CD8-positive, alpha-beta memory T cell (primary cell): ENCODE data around the gene IFIT5. TPM values are rescaled to one million over a fixed set of nuclear protein-coding genes. Genes with fewer than 3 reads are reported as not detected.
A peak's percentile ranks its signal among the peaks of the same experiment; 100 is the strongest.
"Not testable (repeated sequence)": the region's sequence is repeated elsewhere in the genome, so short reads cannot be mapped to it uniquely, and the experiment has no call there.

Experiments used
- CTCF ChIA-PET: fragments of 350-600 bp; sonication (Branson Sonifier 250); formaldehyde crosslinking; loops from one replicate; lab custom pipeline; 2021; ENCODE audit warnings: antibody characterized with exemption; lab: Charles Lee
- POLR2A ChIA-PET: fragments of 350-600 bp; sonication (Branson Sonifier 250); formaldehyde crosslinking; loops from one replicate; lab custom pipeline; 2021; ENCODE audit warnings: antibody characterized with exemption; lab: Charles Lee
- DNase-seq, 5 donors: peaks; one replicate each; pipeline versions ENCODE4 v3.0.0 to v3.0.0-alpha.2; 2020 to 2022; ENCODE audit warnings: mixed read lengths in 1 of 5
- H3K27ac ChIP-seq: one replicate; pipeline ENCODE4 v1.7.0; 2013; ENCODE audit warnings: low read depth, mild to moderate bottlenecking, low read length, moderate library complexity
- H3K27me3 ChIP-seq: 2 replicates; pipeline ENCODE4 v1.7.0; 2013; ENCODE audit warnings: low read length, mild to moderate bottlenecking; ENCODE audit not compliant: insufficient read depth, poor library complexity, severe bottlenecking
- H3K36me3 ChIP-seq: 2 replicates; pipeline ENCODE4 v1.7.0; 2013; ENCODE audit warnings: mild to moderate bottlenecking, low read length, moderate library complexity; ENCODE audit not compliant: insufficient read depth
- H3K4me1 ChIP-seq: 2 replicates; pipeline ENCODE4 v1.7.0; 2013; ENCODE audit warnings: mild to moderate bottlenecking, low read length, moderate library complexity; ENCODE audit not compliant: insufficient read depth
- H3K4me3 ChIP-seq: 2 replicates; pipeline ENCODE4 v1.7.0; 2013; ENCODE audit warnings: mild to moderate bottlenecking, low read length
- H3K9me3 ChIP-seq: 2 replicates; pipeline ENCODE4 v1.7.0; 2013; ENCODE audit warnings: mild to moderate bottlenecking, low read length
- H3K27ac Mint-ChIP-seq, 8 donors: one replicate each; pipeline ENCODE4 v1.8.0; 2020 to 2021; ENCODE audit warnings: mixed read lengths in 8 of 8, mild to moderate bottlenecking in 6 of 8, inconsistent platforms in 3 of 8, moderate library complexity in 3 of 8
- H3K27me3 Mint-ChIP-seq, 2 donors: one replicate each; pipeline ENCODE4 v1.8.0; 2020 to 2021; ENCODE audit warnings: mixed read lengths in 2 of 2, mild to moderate bottlenecking in 1 of 2, moderate library complexity in 1 of 2
- H3K36me3 Mint-ChIP-seq, 3 donors: one replicate each; pipeline ENCODE4 v1.8.0; 2020 to 2021; ENCODE audit warnings: mixed read lengths in 3 of 3, inconsistent platforms in 1 of 3, mild to moderate bottlenecking in 1 of 3
- H3K4me1 Mint-ChIP-seq, 3 donors: one replicate each; pipeline ENCODE4 v1.8.0; 2020 to 2021; ENCODE audit warnings: mixed read lengths in 3 of 3, inconsistent platforms in 1 of 3, mild to moderate bottlenecking in 1 of 3
- H3K4me3 Mint-ChIP-seq, 7 donors: one replicate each; pipeline ENCODE4 v1.8.0; 2020 to 2021; ENCODE audit warnings: mixed read lengths in 7 of 7, mild to moderate bottlenecking in 6 of 7, moderate library complexity in 4 of 7, inconsistent platforms in 2 of 7
- H3K9me3 Mint-ChIP-seq, 5 donors: one replicate each; pipeline ENCODE4 v1.8.0; 2020 to 2022; ENCODE audit warnings: mixed read lengths in 5 of 5, mild to moderate bottlenecking in 3 of 5, moderate library complexity in 2 of 5, inconsistent platforms in 1 of 5
- polyA plus RNA-seq: library from polyadenylated mRNA; unstranded; fragments of 300-500 nt; fragmentation: Illumina TruSeq; gene quantifications from one replicate; pipeline ENCODE4 v1.2.3, GENCODE V29; 2021
- total RNA-seq, 2 experiments: library from RNA; stranded (reverse); gene quantifications; one replicate each; pipeline ENCODE4 v1.2.3, GENCODE V29; 2021

The IFIT5 gene
- total and polyA plus RNA-seq, 3 experiments from 2014 or later: 6.2 to 7.9 (median 6.5) TPM

DNA sequence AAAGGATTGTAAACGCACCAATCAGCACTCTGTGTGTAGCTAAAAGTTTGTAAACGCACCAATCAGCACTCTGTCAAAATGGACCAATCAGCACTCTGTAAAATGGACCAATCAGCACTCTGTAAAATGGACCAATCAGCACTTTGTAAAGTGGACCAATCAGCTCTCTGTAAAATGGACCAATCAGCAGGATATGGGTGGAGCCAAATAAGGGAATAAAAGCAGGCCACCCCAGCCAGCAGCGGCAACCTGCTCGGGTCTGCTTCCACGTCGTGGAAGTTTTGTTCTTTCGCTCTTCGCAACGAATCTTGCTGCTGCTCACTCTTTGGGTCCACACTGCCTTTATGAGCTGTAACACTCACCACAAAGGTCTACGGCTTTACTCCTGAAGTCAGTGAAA, 2.1 kb upstream of the IFIT5 start:
- H3K4me3 Mint-ChIP-seq: peak overlapping the region; percentile 9 to 69 (median 54)
- H3K27ac Mint-ChIP-seq: peak overlapping the region; percentile 34 to 89 (median 76)
- H3K36me3 ChIP-seq, H3K27ac ChIP-seq, POLR2A ChIA-PET, H3K9me3 Mint-ChIP-seq, H3K27me3 Mint-ChIP-seq, H3K9me3 ChIP-seq, H3K27me3 ChIP-seq: not testable (repeated sequence)
- peaks cover 0 to 15% (median 3%) of the 10 kb centered on the region in 3 donors for H3K36me3 Mint-ChIP-seq
- H3K4me1 Mint-ChIP-seq: peaks cover 37 to 56% (median 52%) of the 10 kb centered on the region in 3 donors
- CTCF ChIA-PET: interaction anchor here (1.1 kb wide), 1 partner anchor 9 kb away, joined by 4 read pairs; no protein-coding TSS in a partner anchor
- Histone ChIP-seq H3K4me1 (peaks cover 26% of the 10 kb centered on the region), H3K4me3 (peak overlapping the region; percentile 14)
- DNase-seq: peak in 3 of 5 donors; percentile 38 to 54 (median 54)

DNA sequence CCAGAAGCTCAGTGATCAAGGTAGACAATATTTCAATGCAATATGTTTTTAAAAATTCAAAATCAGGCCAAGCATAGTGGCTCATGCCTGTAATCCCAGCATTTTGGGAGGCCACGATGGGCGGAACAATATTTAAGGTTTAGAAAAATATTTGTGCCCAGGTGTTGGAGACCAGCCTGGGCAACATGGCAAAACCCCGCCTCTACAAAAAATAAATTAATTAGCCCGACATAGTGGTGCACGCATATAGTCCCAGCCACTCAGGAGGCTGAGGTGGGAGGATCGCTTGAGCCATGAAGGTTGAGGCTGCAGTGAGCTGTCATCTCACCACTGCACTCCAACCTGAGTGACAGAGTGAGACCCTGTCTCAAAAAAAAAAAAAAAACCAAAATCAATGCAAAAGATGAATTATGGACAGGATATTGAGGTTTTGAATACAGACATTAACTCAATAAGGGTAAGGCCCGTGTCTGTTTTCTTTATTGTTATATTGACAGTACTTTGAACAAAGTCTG, 913 bp upstream of the IFIT5 start:
- peaks cover 49 to 68% (median 63%) of the 10 kb centered on the region in 3 donors for H3K4me1 Mint-ChIP-seq
- CTCF ChIA-PET: interaction anchor here (1.0 to 1.2 kb wide), 3 partner anchors 12 to 163 kb away, joined by 3 to 4 read pairs (median 3); partner anchors contain the start of gene LIPA
- H3K36me3 Mint-ChIP-seq: peaks cover 0 to 25% (median 6%) of the 10 kb centered on the region in 3 donors

DNA sequence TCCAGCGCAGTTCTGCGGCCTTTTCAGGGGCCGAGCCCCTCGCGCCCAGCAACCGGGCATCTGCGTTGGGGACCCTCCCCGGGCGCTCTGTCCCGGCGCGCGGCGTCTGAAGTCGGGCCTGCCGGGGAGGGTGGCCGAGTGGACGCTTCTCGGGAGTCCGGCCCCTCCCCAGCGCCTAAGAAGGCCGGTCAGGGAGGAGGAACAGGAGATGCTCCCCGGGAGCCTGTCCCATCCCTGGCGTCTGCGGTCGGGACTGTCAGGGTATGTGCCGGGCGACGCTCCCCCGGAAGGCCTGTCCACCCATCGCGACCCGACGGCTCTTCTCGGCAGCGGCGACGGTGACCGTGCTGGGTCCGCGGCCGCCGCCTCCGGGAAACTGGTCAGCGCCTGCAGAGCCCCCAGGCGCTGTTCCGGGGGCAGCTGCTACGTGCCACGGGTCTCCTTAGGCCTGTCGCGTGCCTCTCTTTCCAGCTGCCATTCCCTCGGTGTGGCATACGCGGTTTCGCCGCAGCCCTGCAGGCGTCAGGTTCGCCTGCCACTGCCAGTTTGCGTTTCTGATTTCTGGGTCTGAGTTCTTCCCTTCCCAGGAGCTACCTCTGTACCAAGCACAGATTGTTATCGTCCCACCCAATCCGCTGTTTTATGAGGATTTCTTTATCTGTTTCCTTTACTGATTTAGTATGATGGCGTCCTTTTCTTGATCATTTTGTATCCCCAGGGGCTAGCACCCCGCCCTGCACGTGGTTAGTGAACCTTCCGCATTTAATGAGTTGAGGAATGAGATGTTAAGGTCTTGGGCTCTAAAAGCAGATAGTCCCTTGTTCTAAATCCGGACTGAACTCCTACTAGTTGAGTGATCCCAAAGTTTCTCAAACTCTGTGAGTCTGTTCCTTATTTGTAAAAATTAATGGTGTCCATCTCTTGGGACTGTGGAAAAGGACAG, 782 bp downstream of the IFIT5 start:
- Mint-ChIP-seq H3K4me1 (peaks cover 60 to 78% (median 77%) of the 10 kb centered on the region in 3 donors), H3K27me3 (no peaks in the 10 kb centered on the region), H3K9me3 (no peaks in the 10 kb centered on the region), H3K36me3 (peaks cover 0 to 29% (median 10%) of the 10 kb centered on the region in 3 donors), H3K27ac (peak overlapping the region; percentile 89 to 100 (median 98)), H3K4me3 (peak overlapping the region; percentile 92 to 97 (median 95))
- ChIA-PET CTCF (interaction anchor here (0.9 to 1.4 kb wide), 3 partner anchors 22 to 80 kb away, joined by 3 to 6 read pairs (median 3); partner anchors contain the start of gene IFIT1), POLR2A (interaction anchor here (0.8 to 1.6 kb wide), 6 partner anchors 23 to 1748 kb away, joined by 3 to 30 read pairs (median 6); partner anchors contain the start of genes IFIT1, IFIT2, KIF20B and LIPA)
- Histone ChIP-seq H3K9me3 (no peaks in the 10 kb centered on the region), H3K27me3 (no peaks in the 10 kb centered on the region), H3K27ac (peak overlapping the region; percentile 88), H3K36me3 (no peaks in the 10 kb centered on the region), H3K4me1 (peaks cover 42% of the 10 kb centered on the region), H3K4me3 (peak overlapping the region; percentile 88)
- DNase-seq: peak; percentile 34 to 65 (median 49)

More for the DNA sequence above, 913 bp upstream of the IFIT5 start:
- Histone ChIP-seq H3K4me3 (peak overlapping the region; percentile 88), H3K36me3 (no peaks in the 10 kb centered on the region), H3K9me3 (no peaks in the 10 kb centered on the region), H3K27me3 (no peaks in the 10 kb centered on the region), H3K27ac (no peak overlapping the region), H3K4me1 (peaks cover 30% of the 10 kb centered on the region)
- POLR2A ChIA-PET: interaction anchor here (1.0 to 1.4 kb wide), 5 partner anchors 81 to 1750 kb away, joined by 3 to 9 read pairs (median 4); partner anchors contain the start of genes IFIT2 and LIPA
- no peak for DNase-seq
- H3K9me3 Mint-ChIP-seq: no peaks in the 10 kb centered on the region
- H3K27ac Mint-ChIP-seq: peak overlapping the region; percentile 89 to 100 (median 98)
- no peaks in the 10 kb centered on the region for H3K27me3 Mint-ChIP-seq
- peak overlapping the region; percentile 92 to 97 (median 95) for H3K4me3 Mint-ChIP-seq

DNA sequence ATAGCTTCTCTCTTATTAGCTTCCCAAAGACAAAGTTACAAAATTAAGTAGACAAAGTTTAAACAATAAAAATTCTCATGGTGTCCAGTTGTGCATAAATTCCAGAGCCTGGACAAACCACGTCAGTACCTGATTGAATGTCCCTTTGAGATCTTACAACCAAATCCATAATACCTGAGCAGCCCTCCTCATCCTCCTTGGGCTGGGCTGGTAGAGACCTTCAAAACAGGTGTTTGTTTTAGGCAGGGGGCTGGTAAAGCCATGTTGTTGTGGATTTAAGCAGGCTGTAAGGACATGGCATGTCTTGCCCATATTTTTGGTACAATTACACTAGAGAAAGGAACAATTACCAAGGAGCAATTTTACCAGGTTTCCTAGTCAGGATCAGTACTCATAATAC, 2.1 kb downstream of the IFIT5 start:
- no peaks in the 10 kb centered on the region for H3K36me3 ChIP-seq
- H3K4me3 ChIP-seq: no peak overlapping the region
- H3K27me3 Mint-ChIP-seq: no peaks in the 10 kb centered on the region
- DNase-seq: no peak
- H3K4me1 ChIP-seq: peaks cover 42% of the 10 kb centered on the region
- CTCF ChIA-PET: no interaction called here
- H3K4me1 Mint-ChIP-seq: peaks cover 60 to 83% (median 81%) of the 10 kb centered on the region in 3 donors
- H3K4me3 Mint-ChIP-seq: peak overlapping the region; percentile 92 to 97 (median 95)
- no peaks in the 10 kb centered on the region for H3K27me3 ChIP-seq
- H3K27ac Mint-ChIP-seq: peak overlapping the region; percentile 68 to 100 (median 97)
- H3K9me3 Mint-ChIP-seq: no peaks in the 10 kb centered on the region
- POLR2A ChIA-PET: no interaction called here
- no peak overlapping the region for H3K27ac ChIP-seq
- H3K36me3 Mint-ChIP-seq: peaks cover 0 to 41% (median 13%) of the 10 kb centered on the region in 3 donors
- no peaks in the 10 kb centered on the region for H3K9me3 ChIP-seq

DNA sequence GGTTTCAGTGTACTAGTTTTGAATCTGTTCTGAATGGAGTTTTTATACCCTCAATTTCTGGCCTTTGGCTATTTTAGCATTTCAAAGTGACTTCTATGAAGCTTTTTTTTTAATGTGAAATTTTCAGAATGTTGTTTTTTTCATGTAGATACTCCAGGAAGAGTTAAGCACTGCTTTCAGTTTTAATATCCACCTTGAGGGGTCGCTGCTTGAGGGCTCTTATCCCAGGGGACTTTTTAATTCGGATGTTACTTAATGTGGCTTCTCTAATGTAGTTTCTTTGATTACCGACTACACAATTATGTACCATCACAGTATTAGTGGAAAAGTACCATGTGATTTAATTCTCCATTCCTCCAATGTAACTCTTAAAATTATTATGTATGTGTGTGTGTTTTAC, 5.2 kb downstream of the IFIT5 start:
- Histone ChIP-seq H3K27ac (no peak overlapping the region), H3K4me3 (no peak overlapping the region), H3K4me1 (peaks cover 29% of the 10 kb centered on the region), H3K9me3 (no peaks in the 10 kb centered on the region), H3K36me3 (no peaks in the 10 kb centered on the region), H3K27me3 (no peaks in the 10 kb centered on the region)
- CTCF ChIA-PET: interaction anchor here (1.3 to 1.8 kb wide), 2 partner anchors 50 to 118 kb away, joined by 3 to 6 read pairs; partner anchors contain the start of gene IFIT2
- peak overlapping the region in 7 of 8 donors; percentile 32 to 73 (median 60) for H3K27ac Mint-ChIP-seq
- H3K4me3 Mint-ChIP-seq: peak overlapping the region in 5 of 7 donors; percentile 13 to 63 (median 32)
- H3K9me3 Mint-ChIP-seq: no peaks in the 10 kb centered on the region
- H3K27me3 Mint-ChIP-seq: no peaks in the 10 kb centered on the region
- H3K36me3 Mint-ChIP-seq: peaks cover 0 to 45% (median 15%) of the 10 kb centered on the region in 3 donors
- POLR2A ChIA-PET: no interaction called here
- DNase-seq: peak in 1 of 5 donors; percentile 21
- peaks cover 47 to 69% (median 62%) of the 10 kb centered on the region in 3 donors for H3K4me1 Mint-ChIP-seq

DNA sequence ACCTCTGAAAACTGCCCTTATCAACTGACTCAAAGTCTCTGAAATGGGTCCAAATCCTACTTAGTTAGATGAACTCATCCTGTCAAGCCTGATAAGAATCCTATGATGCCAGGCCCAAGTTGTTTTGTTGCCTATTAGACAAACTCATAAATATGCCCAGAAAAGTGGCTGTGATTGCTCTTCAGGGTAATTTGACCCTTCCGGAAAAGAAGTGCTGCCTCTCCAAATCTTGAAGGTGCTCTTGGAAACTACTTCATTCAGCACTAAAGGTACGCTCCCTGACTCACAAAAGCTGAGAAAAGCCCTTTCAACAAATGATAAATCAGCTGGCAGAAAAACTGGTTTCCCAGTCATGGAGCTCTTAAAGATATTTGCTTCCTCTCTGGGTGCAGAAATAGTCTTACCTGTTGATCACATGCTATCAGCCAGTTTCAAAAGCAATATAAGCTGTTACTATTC, 6.7 kb downstream of the IFIT5 start:
- H3K27me3 Mint-ChIP-seq: no peaks in the 10 kb centered on the region
- ChIA-PET CTCF (no interaction called here), POLR2A (no interaction called here)
- Histone ChIP-seq H3K4me1 (peaks cover 22% of the 10 kb centered on the region), H3K36me3 (no peaks in the 10 kb centered on the region), H3K27me3 (no peaks in the 10 kb centered on the region), H3K27ac (no peak overlapping the region), H3K9me3 (no peaks in the 10 kb centered on the region), H3K4me3 (no peak overlapping the region)
- peaks cover 0 to 39% (median 15%) of the 10 kb centered on the region in 3 donors for H3K36me3 Mint-ChIP-seq
- DNase-seq: no peak
- H3K27ac Mint-ChIP-seq: peak overlapping the region in 5 of 8 donors; percentile 28 to 61 (median 37)
- H3K4me1 Mint-ChIP-seq: peaks cover 39 to 59% (median 52%) of the 10 kb centered on the region in 3 donors
- peak overlapping the region in 1 of 7 donors; percentile 31 for H3K4me3 Mint-ChIP-seq
- H3K9me3 Mint-ChIP-seq: no peaks in the 10 kb centered on the region

DNA sequence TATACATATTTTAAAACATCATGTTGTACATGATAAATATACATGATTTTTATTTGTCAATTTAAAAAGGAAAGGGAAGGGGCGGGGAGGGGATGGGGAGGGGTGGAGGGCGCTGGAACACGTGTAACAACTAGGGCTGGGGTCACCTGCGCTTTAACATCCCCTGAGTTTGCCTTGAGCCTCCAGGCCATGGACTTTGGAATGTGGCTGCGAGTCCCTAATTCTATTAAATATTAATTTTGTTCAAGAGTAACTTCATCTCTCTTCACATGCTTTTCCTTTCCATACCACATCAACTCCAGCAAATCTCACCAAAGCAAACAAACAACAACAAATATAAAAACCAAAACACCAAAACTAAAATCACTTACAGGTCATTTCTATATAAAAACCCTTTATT, 10.6 kb downstream of the IFIT5 start:
- peak overlapping the region in 1 of 8 donors; percentile 15 for H3K27ac Mint-ChIP-seq
- H3K4me1 ChIP-seq: no peaks in the 10 kb centered on the region

More for the DNA sequence above, 10.6 kb downstream of the IFIT5 start:
- no peaks in the 10 kb centered on the region for H3K9me3 ChIP-seq
- POLR2A ChIA-PET: no interaction called here
- no peak for DNase-seq
- peaks cover 2 to 13% of the 10 kb centered on the region in 2 donors for H3K27me3 Mint-ChIP-seq
- H3K9me3 Mint-ChIP-seq: no peaks in the 10 kb centered on the region
- H3K4me3 Mint-ChIP-seq: no peak overlapping the region
- H3K27me3 ChIP-seq: no peaks in the 10 kb centered on the region
- H3K36me3 ChIP-seq: no peaks in the 10 kb centered on the region
- H3K4me3 ChIP-seq: no peak overlapping the region
- peaks cover 0 to 23% (median 10%) of the 10 kb centered on the region in 3 donors for H3K36me3 Mint-ChIP-seq
- CTCF ChIA-PET: no interaction called here
- H3K4me1 Mint-ChIP-seq: peaks cover 6 to 23% (median 21%) of the 10 kb centered on the region in 3 donors
- H3K27ac ChIP-seq: no peak overlapping the region
